Measurements from ENCODE around the gene SORCS2.
"Not testable (repeated sequence)": the region's sequence is repeated elsewhere in the genome, so short reads cannot be mapped to it uniquely, and the experiment has no call there.

Gene SORCS2

DNA sequence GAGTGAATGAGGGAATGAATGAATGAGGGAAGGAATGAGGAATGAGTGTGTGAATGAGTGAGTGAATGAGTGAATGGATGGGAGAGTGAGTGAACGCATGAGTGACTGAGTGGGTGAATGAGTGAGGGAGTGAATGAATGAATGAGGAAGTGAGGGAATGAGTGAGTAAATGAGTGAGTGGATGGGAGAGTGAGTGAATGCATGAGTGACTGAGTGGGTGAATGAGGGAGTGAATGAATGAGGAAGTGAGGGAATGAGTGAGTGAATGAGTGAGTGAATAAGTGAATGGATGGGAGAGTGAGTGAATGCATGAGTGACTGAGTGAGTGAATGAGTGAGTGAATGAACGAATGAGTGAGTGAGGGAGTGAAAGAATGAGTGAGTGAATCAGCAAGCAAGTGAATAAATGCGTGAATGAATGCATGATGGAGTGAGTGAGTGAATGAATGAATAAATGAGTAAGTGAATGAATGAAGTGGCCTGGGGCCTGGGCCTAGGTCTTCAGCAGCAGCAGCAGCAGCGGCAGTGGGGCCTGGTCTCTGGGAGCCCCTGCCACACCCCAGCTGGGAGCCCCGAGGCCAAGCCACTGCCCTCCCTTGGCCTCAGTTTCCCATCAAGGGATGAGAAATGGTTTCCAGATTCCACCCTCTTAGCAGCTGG is 258.6 kb downstream of the SORCS2 start:
- no peak for TF ChIP-seq CTCF (conservative IDR thresholded peaks at IDR 0.05; ENCODE audit: low read length)
- no peak for DNase-seq (ENCODE audit: low read depth)

GRCh38 chr4:7451434-7451789 is 259.1 kb downstream of the SORCS2 start:
- no peak for TF ChIP-seq CTCF (conservative IDR thresholded peaks at IDR 0.05; ENCODE audit: low read length)
- no peak overlapping the region for H3K4me3 ChIP-seq (ENCODE audit: low read length)
- DNase-seq (ENCODE audit: low read depth), result no peak

More for the DNA sequence above, 258.6 kb downstream of the SORCS2 start:
- no peak overlapping the region for H3K4me3 ChIP-seq (ENCODE audit: low read length)

- no peak for DNase-seq (ENCODE audit: low read depth)
- no peak overlapping the region for H3K4me3 ChIP-seq (ENCODE audit: low read length)
- no peak for TF ChIP-seq CTCF (conservative IDR thresholded peaks at IDR 0.05; ENCODE audit: low read length)
These were observed 259.5 kb downstream of the SORCS2 start for GRCh38 chr4:7451800-7452199.

DNA sequence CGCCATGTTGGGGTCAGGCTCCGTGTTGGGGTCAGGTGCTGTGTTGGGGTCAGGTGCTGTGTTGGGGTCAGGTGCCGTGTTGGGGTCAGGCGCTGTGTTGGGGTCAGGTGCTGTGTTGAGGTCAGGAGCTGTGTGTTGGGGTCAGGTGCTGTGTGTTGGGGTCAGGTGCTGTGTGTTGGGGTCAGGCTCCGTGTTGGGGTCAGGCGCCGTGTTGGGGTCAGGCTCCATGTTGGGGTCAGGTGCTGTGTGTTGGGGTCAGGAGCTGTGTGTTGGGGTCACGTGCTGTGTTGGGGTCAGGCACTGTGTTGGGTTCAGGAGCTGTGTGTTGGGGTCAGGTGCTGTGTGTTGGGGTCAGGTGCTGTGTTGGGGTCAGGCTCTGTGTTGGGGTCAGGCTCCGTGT is 260.5 kb downstream of the SORCS2 start:
- H3K4me3 ChIP-seq (ENCODE audit: low read length); DNase-seq (ENCODE audit: low read depth): not testable (repeated sequence)

DNA sequence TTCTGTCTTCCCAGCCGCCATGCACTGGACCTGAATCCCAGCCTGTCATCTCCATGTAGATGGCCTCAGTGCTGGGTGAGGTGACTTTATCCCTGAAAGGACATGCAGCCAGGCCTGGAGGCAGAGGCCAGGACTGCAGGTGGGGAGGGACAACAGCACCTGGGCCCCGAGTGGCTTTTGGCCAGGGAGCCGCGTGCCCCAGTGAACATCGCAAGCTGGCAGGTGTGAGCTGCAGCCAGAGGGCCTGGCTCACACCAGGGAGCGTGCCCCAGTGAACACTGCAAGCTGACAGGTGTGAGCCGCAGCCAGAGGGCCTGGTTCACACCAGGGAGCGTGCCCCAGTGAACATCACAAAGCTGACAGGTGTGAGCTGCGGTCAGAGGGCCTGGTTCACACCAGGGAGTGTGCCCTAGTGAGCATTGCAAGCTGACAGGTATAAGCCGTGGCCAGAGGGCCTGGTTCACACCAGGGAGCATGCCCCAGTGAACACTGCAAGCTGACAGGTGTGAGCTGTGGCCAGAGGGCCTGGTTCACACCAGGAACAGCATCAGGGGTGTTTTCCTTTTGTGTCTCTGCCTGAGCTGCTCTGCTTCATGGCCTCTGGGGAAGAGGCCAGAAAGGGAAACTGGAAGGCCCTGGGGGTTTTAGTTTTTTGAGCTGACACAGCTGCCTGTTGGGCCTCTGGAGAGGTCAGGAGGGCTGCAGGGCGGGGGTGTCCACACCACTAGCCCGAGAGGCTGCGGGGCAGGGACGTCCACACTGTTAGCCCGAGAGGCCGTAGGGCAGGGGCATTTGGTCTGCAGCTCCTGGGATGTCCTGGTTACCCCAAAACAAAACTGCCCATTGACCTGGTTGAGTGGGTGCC is 265.1 kb downstream of the SORCS2 start:
- H3K4me3 ChIP-seq (ENCODE audit: low read length), result no peak overlapping the region
- DNase-seq (ENCODE audit: low read depth), result no peak
- no peak for TF ChIP-seq CTCF (conservative IDR thresholded peaks at IDR 0.05; ENCODE audit: low read length)

GRCh38 chr4:7458066-7458425 is 265.7 kb downstream of the SORCS2 start:
- no peak for DNase-seq (ENCODE audit: low read depth)
- no peak overlapping the region for H3K4me3 ChIP-seq (ENCODE audit: low read length)
- TF ChIP-seq CTCF (conservative IDR thresholded peaks at IDR 0.05; ENCODE audit: low read length), result no peak

- no peak for DNase-seq (ENCODE audit: low read depth)
- TF ChIP-seq CTCF (conservative IDR thresholded peaks at IDR 0.05; ENCODE audit: low read length), result no peak
- H3K4me3 ChIP-seq (ENCODE audit: low read length), result no peak overlapping the region
These were observed 266.1 kb downstream of the SORCS2 start for GRCh38 chr4:7458477-7458876.

Measured in AG10803 (cell line).